H1 (cell line): ENCODE measurements around the gene MBNL1. TPM values are rescaled to one million over a fixed set of nuclear protein-coding genes. Genes with fewer than 3 reads are reported as not detected.

ENCODE experiments used
- ATF3 ChIP-seq: IDR thresholded peaks from 2 replicates; pipeline ENCODE4 v1.6.1; 2011; ENCODE audit warnings: low read depth, mild to moderate bottlenecking, low read length; ENCODE audit not compliant: insufficient read depth
- BCL11A ChIP-seq, 2 experiments: IDR thresholded peaks; one replicate each; pipeline ENCODE4 v1.6.1; 2011; ENCODE audit warnings: low read depth in 2 of 2, low read length in 2 of 2, mild to moderate bottlenecking in 2 of 2
- CBX5 ChIP-seq: fragments of 300-800, 300-1000 bp; sonication (generic); IDR thresholded peaks from 2 replicates; pipeline ENCODE4 v1.7.1; 2016; ENCODE audit warnings: antibody characterized with exemption, low read length, low read depth
- E2F6 ChIP-seq: IDR thresholded peaks from 2 replicates; pipeline ENCODE4 v1.6.1; 2012; ENCODE audit warnings: inconsistent platforms
- NRF1 ChIP-seq: IDR thresholded peaks from 2 replicates; pipeline ENCODE4 v1.6.1; 2011; ENCODE audit warnings: mild to moderate bottlenecking, low read depth, low read length, improper control_type of control experiment
- PHF8 ChIP-seq: fragments of 200-600 bp; sonication (generic); conservative IDR thresholded peaks from 2 replicates; pipeline ENCODE4 v1.7.1; 2012; ENCODE audit warnings: low read depth, mild to moderate bottlenecking, inconsistent platforms, low read length, moderate library complexity
- SIX5 ChIP-seq: IDR thresholded peaks from 2 replicates; pipeline ENCODE4 v1.6.1; 2011; ENCODE audit warnings: mild to moderate bottlenecking, low read depth, low read length
- TAF7 ChIP-seq: optimal IDR thresholded peaks from 2 replicates; pipeline ENCODE3; 2011; ENCODE audit warnings: low read depth, mild to moderate bottlenecking, inconsistent platforms, low read length, moderate library complexity, borderline replicate concordance
- TBP ChIP-seq: IDR thresholded peaks from 2 replicates; pipeline ENCODE4 v1.6.1; 2011; ENCODE audit warnings: low read depth, low read length, improper control_type of control experiment
- polyA plus RNA-seq, 7 experiments: library from polyadenylated mRNA; depleted of rRNA in 3 of 7; stranded (reverse) in 5 of 7; unstranded in 2 of 7; fragments of >200 nt in 5 of 7; fragments of 200-250 nt in 2 of 7; gene quantifications; 1 replicate in 5 of 7; 2 replicates in 1 of 7; 4 replicates in 1 of 7; pipeline versions ENCODE4 v1.2.1 to v1.2.3, GENCODE V29; 2011 to 2013; ENCODE audit warnings: missing spikeins in 2 of 7, mixed read lengths in 2 of 7
- total RNA-seq: library from RNA; stranded (reverse); fragmentation: NEBNext Ultra II Directional; extraction: Animal tissue kit (Norgen Biotek cat#: 25700); gene quantifications from 2 replicates; pipeline ENCODE4 v1.2.1, GENCODE V29; 2021

MBNL1 gene
- total and polyA plus RNA-seq, 2 of the 8 experiments (the other 6 are each of a cell fraction or from before 2014, with no cell fraction given), result 5.0 to 16.4 TPM

- TF ChIP-seq NRF1 (no peak), CBX5 (no peak), BCL11A (IDR thresholded peaks at IDR 0.05; ENCODE audit: low read depth in 2 of 2, low read length in 2 of 2) (no peak), TBP (no peak), TAF7 (no peak), ATF3 (no peak), SIX5 (no peak), PHF8 (no peak), E2F6 (no peak)
- TF ChIP-seq, all 59 proteins: peak for 0
Observed at GRCh38 chr3:152394246-152394645, 125.5 kb downstream of the MBNL1 start (continued).
